HCT116 (cell line): Measurements from ENCODE around the gene TIMP4. TPM values are rescaled to one million over a fixed set of nuclear protein-coding genes. Genes with fewer than 3 reads are reported as not detected.

Experiments
- ATAC-seq: fragments of 200-7000 bp; cut with Tn5 transposase; 2 replicates; pipeline ENCODE4 v1.9.1; 2020; ENCODE audit warnings: mild to moderate bottlenecking, moderate library complexity
- BruUV-seq: library from RNA; stranded (reverse); fragments of 400-500 nt; replicated peaks from 2 replicates; lab custom pipeline; 2021; lab: Mats Ljungman, UMichigan
- CTCF ChIA-PET: fragments of 300-600 bp; sonication (Branson Sonifier 250); formaldehyde crosslinking; loops from one replicate; lab custom pipeline; 2021; ENCODE audit warnings: antibody characterized with exemption; lab: Charles Lee
- POLR2A ChIA-PET: fragments of 300-600, 350-600 bp; sonication (Branson Sonifier 250); formaldehyde crosslinking; loops from one replicate; lab custom pipeline; 2021; ENCODE audit warnings: antibody characterized with exemption; lab: Charles Lee
- RAD21 ChIA-PET, 2 experiments: fragments of 300-600 bp; sonication (Branson Sonifier 250); formaldehyde crosslinking; loops; one replicate each; lab custom pipeline; 2023; ENCODE audit warnings: low total read pairs in 2 of 2; ENCODE audit not compliant: uncharacterized antibody in 2 of 2, unreplicated experiment in 2 of 2, low non-redundant PET in 1 of 2; lab: Charles Lee
- DNase-seq: peaks from one replicate; pipeline ENCODE4 v3.0.0-alpha.2; 2010; ENCODE audit warnings: low read depth, low spot score
- H2AFZ ChIP-seq: fragments of 200-600 bp; shearing (Covaris generic), sonication (generic); 2 replicates; pipeline ENCODE4 v1.6.1; 2017; ENCODE audit warnings: low read depth, mixed run types, mixed read lengths, antibody characterized with exemption, low read length; ENCODE audit not compliant: poor library complexity, severe bottlenecking
- H3K27ac ChIP-seq: 2 replicates; pipeline ENCODE4 v1.5.1; 2012; ENCODE audit warnings: low read depth, low read length
- H3K27me3 ChIP-seq: fragments of 200-600 bp; sonication (generic); 2 replicates; pipeline ENCODE4 v1.6.1; 2016; ENCODE audit warnings: mixed run types, low read length, mixed read lengths; ENCODE audit not compliant: insufficient read depth
- H3K36me3 ChIP-seq, 2 experiments: fragments of 200-500 bp in 1 of 2; fragments of 200-600 bp in 1 of 2; sonication (Bioruptor generic) in 1 of 2; sonication (generic) in 1 of 2; 2 replicates each; pipeline versions ENCODE4 v1.5.1 to v1.6.1; 2014 to 2016; ENCODE audit warnings: low read length in 2 of 2, inconsistent platforms in 1 of 2, mixed read lengths in 1 of 2, mixed run types in 1 of 2; ENCODE audit not compliant: insufficient read depth in 2 of 2, control insufficient read depth in 1 of 2
- H3K4me1 ChIP-seq, 2 experiments: fragments of 200-600 bp in 1 of 2; sonication (generic) in 1 of 2; 2 replicates each; pipeline versions ENCODE4 v1.5.1 to v1.6.1; 2012 to 2017; ENCODE audit warnings: low read length in 2 of 2, inconsistent platforms in 1 of 2, mild to moderate bottlenecking in 1 of 2, mixed read lengths in 1 of 2, mixed run types in 1 of 2, moderate library complexity in 1 of 2; ENCODE audit not compliant: insufficient read depth in 2 of 2, control insufficient read depth in 1 of 2
- H3K4me2 ChIP-seq: fragments of 200-600 bp; sonication (generic); 2 replicates; pipeline ENCODE4 v1.6.1; 2017; ENCODE audit warnings: mixed run types, low read length, mixed read lengths
- H3K4me3 ChIP-seq, 2 experiments: fragments of 200-600 bp in 1 of 2; sonication (generic) in 1 of 2; replicated peaks in 1 of 2; 2 replicates each; pipeline ENCODE4 v1.5.1; 2011 to 2016; ENCODE audit warnings: low read length in 2 of 2, control low read depth in 1 of 2, low read depth in 1 of 2, mild to moderate bottlenecking in 1 of 2, mixed read lengths in 1 of 2, mixed run types in 1 of 2
- H3K79me2 ChIP-seq: fragments of 200-600 bp; sonication (generic); 2 replicates; pipeline ENCODE4 v1.6.1; 2017; ENCODE audit warnings: mild to moderate bottlenecking, mixed run types, low read length, moderate library complexity, mixed read lengths; ENCODE audit not compliant: insufficient read depth
- H3K9ac ChIP-seq: fragments of 200-600 bp; sonication (generic); 2 replicates; pipeline ENCODE4 v1.6.1; 2016; ENCODE audit warnings: low read length, mixed read lengths
- H3K9me2 ChIP-seq: fragments of 200-600 bp; sonication (generic), shearing (Covaris generic); 2 replicates; pipeline ENCODE4 v1.6.1; 2017; ENCODE audit warnings: mixed run types, mild to moderate bottlenecking, moderate library complexity; ENCODE audit not compliant: insufficient read depth
- H3K9me3 ChIP-seq, 2 experiments: fragments of 200-500 bp in 1 of 2; fragments of 200-600 bp in 1 of 2; sonication (Bioruptor generic) in 1 of 2; sonication (generic) in 1 of 2; 2 replicates each; pipeline ENCODE4 v1.6.1; 2014 to 2017; ENCODE audit warnings: low read length in 2 of 2, mixed read lengths in 2 of 2, inconsistent platforms in 1 of 2, low read depth in 1 of 2, mild to moderate bottlenecking in 1 of 2, mixed run types in 1 of 2, moderate library complexity in 1 of 2; ENCODE audit not compliant: control insufficient read depth in 1 of 2, insufficient read depth in 1 of 2
- H4K20me1 ChIP-seq: fragments of 200-600 bp; sonication (generic), shearing (Covaris generic); 2 replicates; pipeline ENCODE4 v1.6.1; 2017; ENCODE audit warnings: mixed run types, mild to moderate bottlenecking, moderate library complexity; ENCODE audit not compliant: insufficient read depth
- EZH2phosphoT487 ChIP-seq: fragments of 200-600 bp; IDR thresholded peaks from 2 replicates; pipeline ENCODE4 v1.6.1; 2018; ENCODE audit warnings: antibody characterized with exemption, borderline replicate concordance
- POLR2A ChIP-seq: IDR thresholded peaks from 2 replicates; pipeline ENCODE4 v1.7.0; 2011; ENCODE audit warnings: borderline replicate concordance; ENCODE audit not compliant: insufficient read depth, insufficient read length; ENCODE audit errors: extremely low read depth
- ZBTB33 ChIP-seq: IDR thresholded peaks from 2 replicates; pipeline ENCODE4 v1.6.1; 2011; ENCODE audit warnings: mild to moderate bottlenecking, low read length, moderate library complexity; ENCODE audit not compliant: insufficient replicate concordance; ENCODE audit errors: extremely low read depth
- intact Hi-C: fragments of 100-400 bp; cut with micrococcal nuclease; formaldehyde crosslinking; loops from 2 replicates; pipeline ENCODE4 v1.10.0; 2022
- total RNA-seq: library from RNA; stranded (reverse); gene quantifications from one replicate; pipeline ENCODE4 v1.2.1, GENCODE V29; 2021; ENCODE audit not compliant: unreplicated experiment
- TF ChIP-seq, protein P1 (sequence below): IDR thresholded peaks from 2 replicates; pipeline ENCODE4 v1.6.1; 2012

Gene TIMP4
- total RNA-seq, 1 experiment from 2014 or later = not detected

- POLR2A ChIA-PET = no interaction called here
- H3K9me3 ChIP-seq = no peaks in the 10 kb centered on the region
- no peaks in the 10 kb centered on the region for H3K27me3 ChIP-seq
- H3K4me2 ChIP-seq = no peak overlapping the region
- H4K20me1 ChIP-seq = no peaks in the 10 kb centered on the region
- CTCF ChIA-PET = no interaction called here
- no peaks in the 10 kb centered on the region for H3K9me2 ChIP-seq
- no peaks in the 10 kb centered on the region for H3K79me2 ChIP-seq
- BruUV-seq = no TSS peak
- H3K4me1 ChIP-seq = no peaks in the 10 kb centered on the region
- RAD21 ChIA-PET = no interaction called here
- no peaks in the 10 kb centered on the region for H3K36me3 ChIP-seq
- no peak overlapping the region for H3K27ac ChIP-seq
- H3K9ac ChIP-seq = no peak overlapping the region
- intact Hi-C loops = no loop called here
- TF ChIP-seq, protein P1, sequence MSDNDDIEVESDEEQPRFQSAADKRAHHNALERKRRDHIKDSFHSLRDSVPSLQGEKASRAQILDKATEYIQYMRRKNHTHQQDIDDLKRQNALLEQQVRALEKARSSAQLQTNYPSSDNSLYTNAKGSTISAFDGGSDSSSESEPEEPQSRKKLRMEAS = no peak
- TF ChIP-seq POLR2A = no peak
- TF ChIP-seq EZH2phosphoT487 = no peak
- no peak for TF ChIP-seq ZBTB33
- DNase-seq (no peak), ATAC-seq (no peak)
- H2AFZ ChIP-seq = no peak overlapping the region
- no peak overlapping the region for H3K4me3 ChIP-seq
Observed at GRCh38 chr3:12107071-12107713, 51.5 kb downstream of the TIMP4 start.

Other genes starting within 250 kb of the TIMP4 start
- 7.6 TPM for gene SYN2, start 154.5 kb downstream of the TIMP4 start, total RNA-seq
- 71.6 TPM for gene PPARG, start 130.2 kb upstream of the TIMP4 start, total RNA-seq